NCI-H1048 (cell line): Measurements from ENCODE around the gene HAUS3.
"Not testable (repeated sequence)": the region's sequence is repeated elsewhere in the genome, so short reads cannot be mapped to it uniquely, and the experiment has no call there.

Experiments
- DNase-seq: peaks from one replicate; lab custom pipeline; 2025; lab: John Stamatoyannopoulos, UW

Gene HAUS3

GRCh38 chr4:2251795-2252529, 10.0 kb upstream of the HAUS3 start:
- DNase-seq = no peak

- DNase-seq = no peak
Measured at GRCh38 chr4:2251073-2251794, 9.3 kb upstream of the HAUS3 start.

- no peak for DNase-seq
Measured at GRCh38 chr4:2250357-2251072, 8.6 kb upstream of the HAUS3 start.

GRCh38 chr4:2249526-2250356, 7.8 kb upstream of the HAUS3 start:
- DNase-seq = no peak

GRCh38 chr4:2248821-2249261, 6.9 kb upstream of the HAUS3 start:
- DNase-seq = no peak

GRCh38 chr4:2248044-2248780, 6.3 kb upstream of the HAUS3 start:
- DNase-seq = no peak

- DNase-seq = no peak
Measured at GRCh38 chr4:2247128-2248043, 5.5 kb upstream of the HAUS3 start.

- no peak for DNase-seq
Measured at GRCh38 chr4:2246384-2247127, 4.6 kb upstream of the HAUS3 start.

GRCh38 chr4:2245787-2246275, 3.9 kb upstream of the HAUS3 start:
- no peak for DNase-seq

- DNase-seq = no peak
Measured at GRCh38 chr4:2245057-2245786, 3.3 kb upstream of the HAUS3 start.

- DNase-seq = no peak
Measured at GRCh38 chr4:2243681-2244380, 1.9 kb upstream of the HAUS3 start.

GRCh38 chr4:2241003-2241402, 918 bp downstream of the HAUS3 start:
- no peak for DNase-seq

GRCh38 chr4:2236944-2237666, 4.8 kb downstream of the HAUS3 start:
- DNase-seq = no peak

- no peak for DNase-seq
Measured at GRCh38 chr4:2231082-2231481, 10.8 kb downstream of the HAUS3 start.

GRCh38 chr4:2226261-2226660, 15.7 kb downstream of the HAUS3 start:
- DNase-seq = no peak

GRCh38 chr4:2222838-2223237, 19.1 kb downstream of the HAUS3 start:
- no peak for DNase-seq

- not testable (repeated sequence) for DNase-seq
Measured at GRCh38 chr4:2221378-2221777, 20.5 kb downstream of the HAUS3 start.
